GM23338 (cell line): ENCODE results near the gene GLCE. TPM values are rescaled to one million over a fixed set of nuclear protein-coding genes. Genes with fewer than 3 reads are reported as not detected.

Experiments
- ATAC-seq: fragments of 200-7000 bp; cut with Tn5 transposase; 3 replicates; pipeline ENCODE4 v1.9.1; 2020
- DNase-seq: peaks from one replicate; pipeline ENCODE4 v3.0.0-alpha.2; 2015; ENCODE audit warnings: low spot score
- H2AFZ ChIP-seq: fragments of 200-600 bp; sonication (generic); 2 replicates; pipeline ENCODE4 v1.8.0; 2016; ENCODE audit warnings: antibody characterized with exemption, mild to moderate bottlenecking, moderate library complexity
- H3F3A ChIP-seq: fragments of 200-600 bp; sonication (generic); replicated peaks from 2 replicates; pipeline ENCODE4 v1.8.0; 2017; ENCODE audit warnings: antibody characterized with exemption, mixed run types, low read depth
- H3K27ac ChIP-seq: fragments of 200-600 bp; sonication (generic); 2 replicates; pipeline ENCODE4 v1.6.1; 2016; ENCODE audit warnings: low read depth
- H3K27me3 ChIP-seq: fragments of 200-600 bp; sonication (generic); 2 replicates; pipeline ENCODE4 v1.8.0; 2016; ENCODE audit warnings: mild to moderate bottlenecking, mixed run types, moderate library complexity; ENCODE audit not compliant: insufficient read depth
- H3K36me3 ChIP-seq: fragments of 200-600 bp; sonication (generic); 2 replicates; pipeline ENCODE4 v1.8.0; 2016; ENCODE audit warnings: mild to moderate bottlenecking; ENCODE audit not compliant: insufficient read depth
- H3K4me1 ChIP-seq: fragments of 200-600 bp; sonication (generic); 2 replicates; pipeline ENCODE4 v1.8.0; 2016; ENCODE audit warnings: mild to moderate bottlenecking, moderate library complexity; ENCODE audit not compliant: insufficient read depth
- H3K4me2 ChIP-seq: fragments of 200-600 bp; sonication (generic); 2 replicates; pipeline ENCODE4 v1.7.1; 2017; ENCODE audit warnings: mixed run types
- H3K4me3 ChIP-seq: fragments of 200-600 bp; sonication (generic); 2 replicates; pipeline ENCODE4 v1.6.1; 2016; ENCODE audit warnings: mixed run types
- H3K79me2 ChIP-seq: fragments of 200-600 bp; sonication (generic); replicated peaks from 2 replicates; pipeline ENCODE4 v1.8.0; 2017; ENCODE audit warnings: mild to moderate bottlenecking; ENCODE audit not compliant: insufficient read depth
- H3K9me2 ChIP-seq: fragments of 200-600 bp; sonication (generic); 2 replicates; pipeline ENCODE4 v1.8.0; 2017; ENCODE audit not compliant: insufficient read depth
- H4K20me1 ChIP-seq: fragments of 200-600 bp; sonication (generic); replicated peaks from 2 replicates; pipeline ENCODE4 v1.8.0; 2017; ENCODE audit warnings: mild to moderate bottlenecking; ENCODE audit not compliant: insufficient read depth
- H3K27ac Mint-ChIP-seq: 2 replicates; pipeline ENCODE4 v1.8.0; 2020; ENCODE audit warnings: inconsistent platforms, mild to moderate bottlenecking, moderate library complexity, mixed read lengths
- H3K27me3 Mint-ChIP-seq: 3 replicates; pipeline ENCODE4 v1.8.0; 2022; ENCODE audit warnings: low read depth, mild to moderate bottlenecking, moderate library complexity, mixed read lengths, inconsistent platforms; ENCODE audit not compliant: insufficient read depth, poor library complexity
- H3K36me3 Mint-ChIP-seq: 3 replicates; pipeline ENCODE4 v1.8.0; 2021; ENCODE audit warnings: low read depth, mild to moderate bottlenecking, inconsistent platforms, moderate library complexity, mixed read lengths
- H3K4me1 Mint-ChIP-seq: 3 replicates; pipeline ENCODE4 v1.8.0; 2020; ENCODE audit warnings: mild to moderate bottlenecking, inconsistent platforms, mixed read lengths
- H3K4me3 Mint-ChIP-seq: 3 replicates; pipeline ENCODE4 v1.8.0; 2021; ENCODE audit warnings: moderate library complexity, mild to moderate bottlenecking, inconsistent platforms, mixed read lengths
- H3K9me3 Mint-ChIP-seq: 3 replicates; pipeline ENCODE4 v1.8.0; 2020; ENCODE audit warnings: moderate library complexity, mild to moderate bottlenecking, inconsistent platforms, mixed read lengths
- CREB1 ChIP-seq: fragments of 250-450 bp; sonication (Bioruptor Pico); IDR thresholded peaks from 2 replicates; pipeline ENCODE4 v1.5.0; 2020; ENCODE audit warnings: low read depth, mild to moderate bottlenecking, moderate library complexity
- EZH2 ChIP-seq: fragments of 200-600 bp; sonication (generic); IDR thresholded peaks from one replicate; pipeline ENCODE4 v1.8.0; 2017; ENCODE audit warnings: antibody characterized with exemption, mild to moderate bottlenecking, low read depth; ENCODE audit not compliant: unreplicated experiment
- EZH2phosphoT487 ChIP-seq: fragments of 200-600 bp; sonication (generic); IDR thresholded peaks from one replicate; pipeline ENCODE4 v1.8.1; 2018; ENCODE audit warnings: antibody characterized with exemption; ENCODE audit not compliant: unreplicated experiment
- JUNB ChIP-seq: IDR thresholded peaks from one replicate; pipeline ENCODE4 v1.6.1; 2016; ENCODE audit warnings: antibody characterized with exemption; ENCODE audit not compliant: unreplicated experiment
- NANOG ChIP-seq: IDR thresholded peaks from 2 replicates; pipeline ENCODE4 v1.6.1; 2016; ENCODE audit warnings: antibody characterized with exemption, borderline replicate concordance
- POLR2AphosphoS5 ChIP-seq: IDR thresholded peaks from 2 replicates; pipeline ENCODE4 v1.6.1; 2016; ENCODE audit warnings: antibody characterized with exemption, low read depth
- STAT1 ChIP-seq: IDR thresholded peaks from one replicate; pipeline ENCODE4 v1.6.1; 2016; ENCODE audit warnings: antibody characterized with exemption; ENCODE audit not compliant: unreplicated experiment
- ZNF114 ChIP-seq: fragments of 250-450 bp; sonication (Bioruptor Pico); IDR thresholded peaks from 2 replicates; pipeline ENCODE4 v1.5.0; 2020; ENCODE audit warnings: mild to moderate bottlenecking, moderate library complexity
- ZNF331 ChIP-seq: fragments of 250-450 bp; sonication (Bioruptor Pico); IDR thresholded peaks from 2 replicates; pipeline ENCODE4 v1.5.0; 2020; ENCODE audit warnings: low read depth, mild to moderate bottlenecking, moderate library complexity
- polyA plus RNA-seq: library from polyadenylated mRNA; unstranded; fragments of >200 nt; fragmentation: Nextera tagmentation; extraction: Ambion mirVana; gene quantifications from 2 replicates; pipeline ENCODE4 v1.2.1, GENCODE V29; 2016
- total RNA-seq: library from RNA; depleted of rRNA; stranded (reverse); fragments of >200 nt; shearing (Covaris generic); gene quantifications from 2 replicates; pipeline ENCODE4 v1.2.3, GENCODE V29; 2014
- TF ChIP-seq, protein P1 (sequence below): IDR thresholded peaks from 2 replicates; pipeline ENCODE4 v1.6.1; 2016; ENCODE audit warnings: antibody characterized with exemption
- TF ChIP-seq, protein P2 (sequence below), 2 experiments: fragments of 200-600 bp in 1 of 2; sonication (generic) in 1 of 2; conservative IDR thresholded peaks; 2 replicates each; pipeline versions ENCODE4 v1.5.1 to v1.6.1; 2016 to 2017; ENCODE audit warnings: antibody characterized with exemption in 2 of 2, low read depth in 2 of 2, mild to moderate bottlenecking in 2 of 2, moderate library complexity in 1 of 2
- TF ChIP-seq, protein P3 (sequence below): fragments of 250-450 bp; sonication (Bioruptor Pico); IDR thresholded peaks from 2 replicates; pipeline ENCODE4 v1.5.0; 2020; ENCODE audit warnings: mild to moderate bottlenecking, moderate library complexity
- TF ChIP-seq, protein P4 (sequence below): IDR thresholded peaks from one replicate; pipeline ENCODE4 v1.6.1; 2018; ENCODE audit warnings: antibody characterized with exemption; ENCODE audit not compliant: unreplicated experiment

The GLCE gene
- total and polyA plus RNA-seq, 2 experiments from 2014 or later = 7.5 to 15.5 TPM

DNA sequence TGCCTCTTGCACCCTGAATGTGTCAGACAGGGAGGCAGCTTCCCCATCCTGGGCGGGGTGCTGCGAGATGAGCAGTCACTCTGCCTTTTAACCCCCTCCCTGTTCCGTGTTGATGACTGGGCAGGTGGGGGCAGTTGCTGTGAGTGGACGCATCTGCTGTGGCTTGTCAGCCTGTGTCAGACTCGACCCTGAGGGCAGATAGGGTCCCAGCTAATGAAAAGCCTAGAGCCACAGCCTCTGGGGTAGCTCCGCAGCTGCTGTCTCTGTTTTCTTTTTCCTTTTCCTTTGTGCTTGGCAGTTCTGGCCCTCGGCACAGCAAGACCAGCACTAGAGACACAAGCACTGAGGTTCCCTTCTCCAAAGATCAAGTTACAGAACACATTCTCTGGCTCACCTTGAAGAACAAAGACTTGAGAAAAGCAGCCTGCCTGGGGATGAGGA is 43.0 kb upstream of the GLCE start:
- H3K36me3 Mint-ChIP-seq = no peaks in the 10 kb centered on the region
- Histone ChIP-seq H4K20me1 (no peaks in the 10 kb centered on the region), H3K9me2 (no peaks in the 10 kb centered on the region), H3K79me2 (no peaks in the 10 kb centered on the region), H3F3A (peaks cover 22% of the 10 kb centered on the region), H3K27ac (no peak overlapping the region), H3K4me1 (peaks cover 59% of the 10 kb centered on the region), H3K36me3 (no peaks in the 10 kb centered on the region), H3K4me2 (peak overlapping the region; percentile 48), H2AFZ (no peak overlapping the region), H3K27me3 (peaks cover 76% of the 10 kb centered on the region), H3K4me3 (peak overlapping the region; percentile 41)
- DNase-seq = peak; percentile 87
- ATAC-seq = peak; percentile 76
- TF ChIP-seq STAT1 = no peak
- TF ChIP-seq, protein P1, sequence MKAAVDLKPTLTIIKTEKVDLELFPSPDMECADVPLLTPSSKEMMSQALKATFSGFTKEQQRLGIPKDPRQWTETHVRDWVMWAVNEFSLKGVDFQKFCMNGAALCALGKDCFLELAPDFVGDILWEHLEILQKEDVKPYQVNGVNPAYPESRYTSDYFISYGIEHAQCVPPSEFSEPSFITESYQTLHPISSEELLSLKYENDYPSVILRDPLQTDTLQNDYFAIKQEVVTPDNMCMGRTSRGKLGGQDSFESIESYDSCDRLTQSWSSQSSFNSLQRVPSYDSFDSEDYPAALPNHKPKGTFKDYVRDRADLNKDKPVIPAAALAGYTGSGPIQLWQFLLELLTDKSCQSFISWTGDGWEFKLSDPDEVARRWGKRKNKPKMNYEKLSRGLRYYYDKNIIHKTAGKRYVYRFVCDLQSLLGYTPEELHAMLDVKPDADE = no peak
- TF ChIP-seq NANOG = no peak
- TF ChIP-seq, protein P2, sequence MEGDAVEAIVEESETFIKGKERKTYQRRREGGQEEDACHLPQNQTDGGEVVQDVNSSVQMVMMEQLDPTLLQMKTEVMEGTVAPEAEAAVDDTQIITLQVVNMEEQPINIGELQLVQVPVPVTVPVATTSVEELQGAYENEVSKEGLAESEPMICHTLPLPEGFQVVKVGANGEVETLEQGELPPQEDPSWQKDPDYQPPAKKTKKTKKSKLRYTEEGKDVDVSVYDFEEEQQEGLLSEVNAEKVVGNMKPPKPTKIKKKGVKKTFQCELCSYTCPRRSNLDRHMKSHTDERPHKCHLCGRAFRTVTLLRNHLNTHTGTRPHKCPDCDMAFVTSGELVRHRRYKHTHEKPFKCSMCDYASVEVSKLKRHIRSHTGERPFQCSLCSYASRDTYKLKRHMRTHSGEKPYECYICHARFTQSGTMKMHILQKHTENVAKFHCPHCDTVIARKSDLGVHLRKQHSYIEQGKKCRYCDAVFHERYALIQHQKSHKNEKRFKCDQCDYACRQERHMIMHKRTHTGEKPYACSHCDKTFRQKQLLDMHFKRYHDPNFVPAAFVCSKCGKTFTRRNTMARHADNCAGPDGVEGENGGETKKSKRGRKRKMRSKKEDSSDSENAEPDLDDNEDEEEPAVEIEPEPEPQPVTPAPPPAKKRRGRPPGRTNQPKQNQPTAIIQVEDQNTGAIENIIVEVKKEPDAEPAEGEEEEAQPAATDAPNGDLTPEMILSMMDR (conservative IDR thresholded peaks at IDR 0.05; ENCODE audit: low read depth in 2 of 2) = no peak
- TF ChIP-seq JUNB = no peak
- no peak for TF ChIP-seq POLR2AphosphoS5
- TF ChIP-seq EZH2phosphoT487 = no peak
- no peak for TF ChIP-seq ZNF114 (CRISPR knock-in tag)
- TF ChIP-seq ZNF331 (CRISPR knock-in tag) = no peak
- no peak for TF ChIP-seq EZH2
- TF ChIP-seq, protein P3, sequence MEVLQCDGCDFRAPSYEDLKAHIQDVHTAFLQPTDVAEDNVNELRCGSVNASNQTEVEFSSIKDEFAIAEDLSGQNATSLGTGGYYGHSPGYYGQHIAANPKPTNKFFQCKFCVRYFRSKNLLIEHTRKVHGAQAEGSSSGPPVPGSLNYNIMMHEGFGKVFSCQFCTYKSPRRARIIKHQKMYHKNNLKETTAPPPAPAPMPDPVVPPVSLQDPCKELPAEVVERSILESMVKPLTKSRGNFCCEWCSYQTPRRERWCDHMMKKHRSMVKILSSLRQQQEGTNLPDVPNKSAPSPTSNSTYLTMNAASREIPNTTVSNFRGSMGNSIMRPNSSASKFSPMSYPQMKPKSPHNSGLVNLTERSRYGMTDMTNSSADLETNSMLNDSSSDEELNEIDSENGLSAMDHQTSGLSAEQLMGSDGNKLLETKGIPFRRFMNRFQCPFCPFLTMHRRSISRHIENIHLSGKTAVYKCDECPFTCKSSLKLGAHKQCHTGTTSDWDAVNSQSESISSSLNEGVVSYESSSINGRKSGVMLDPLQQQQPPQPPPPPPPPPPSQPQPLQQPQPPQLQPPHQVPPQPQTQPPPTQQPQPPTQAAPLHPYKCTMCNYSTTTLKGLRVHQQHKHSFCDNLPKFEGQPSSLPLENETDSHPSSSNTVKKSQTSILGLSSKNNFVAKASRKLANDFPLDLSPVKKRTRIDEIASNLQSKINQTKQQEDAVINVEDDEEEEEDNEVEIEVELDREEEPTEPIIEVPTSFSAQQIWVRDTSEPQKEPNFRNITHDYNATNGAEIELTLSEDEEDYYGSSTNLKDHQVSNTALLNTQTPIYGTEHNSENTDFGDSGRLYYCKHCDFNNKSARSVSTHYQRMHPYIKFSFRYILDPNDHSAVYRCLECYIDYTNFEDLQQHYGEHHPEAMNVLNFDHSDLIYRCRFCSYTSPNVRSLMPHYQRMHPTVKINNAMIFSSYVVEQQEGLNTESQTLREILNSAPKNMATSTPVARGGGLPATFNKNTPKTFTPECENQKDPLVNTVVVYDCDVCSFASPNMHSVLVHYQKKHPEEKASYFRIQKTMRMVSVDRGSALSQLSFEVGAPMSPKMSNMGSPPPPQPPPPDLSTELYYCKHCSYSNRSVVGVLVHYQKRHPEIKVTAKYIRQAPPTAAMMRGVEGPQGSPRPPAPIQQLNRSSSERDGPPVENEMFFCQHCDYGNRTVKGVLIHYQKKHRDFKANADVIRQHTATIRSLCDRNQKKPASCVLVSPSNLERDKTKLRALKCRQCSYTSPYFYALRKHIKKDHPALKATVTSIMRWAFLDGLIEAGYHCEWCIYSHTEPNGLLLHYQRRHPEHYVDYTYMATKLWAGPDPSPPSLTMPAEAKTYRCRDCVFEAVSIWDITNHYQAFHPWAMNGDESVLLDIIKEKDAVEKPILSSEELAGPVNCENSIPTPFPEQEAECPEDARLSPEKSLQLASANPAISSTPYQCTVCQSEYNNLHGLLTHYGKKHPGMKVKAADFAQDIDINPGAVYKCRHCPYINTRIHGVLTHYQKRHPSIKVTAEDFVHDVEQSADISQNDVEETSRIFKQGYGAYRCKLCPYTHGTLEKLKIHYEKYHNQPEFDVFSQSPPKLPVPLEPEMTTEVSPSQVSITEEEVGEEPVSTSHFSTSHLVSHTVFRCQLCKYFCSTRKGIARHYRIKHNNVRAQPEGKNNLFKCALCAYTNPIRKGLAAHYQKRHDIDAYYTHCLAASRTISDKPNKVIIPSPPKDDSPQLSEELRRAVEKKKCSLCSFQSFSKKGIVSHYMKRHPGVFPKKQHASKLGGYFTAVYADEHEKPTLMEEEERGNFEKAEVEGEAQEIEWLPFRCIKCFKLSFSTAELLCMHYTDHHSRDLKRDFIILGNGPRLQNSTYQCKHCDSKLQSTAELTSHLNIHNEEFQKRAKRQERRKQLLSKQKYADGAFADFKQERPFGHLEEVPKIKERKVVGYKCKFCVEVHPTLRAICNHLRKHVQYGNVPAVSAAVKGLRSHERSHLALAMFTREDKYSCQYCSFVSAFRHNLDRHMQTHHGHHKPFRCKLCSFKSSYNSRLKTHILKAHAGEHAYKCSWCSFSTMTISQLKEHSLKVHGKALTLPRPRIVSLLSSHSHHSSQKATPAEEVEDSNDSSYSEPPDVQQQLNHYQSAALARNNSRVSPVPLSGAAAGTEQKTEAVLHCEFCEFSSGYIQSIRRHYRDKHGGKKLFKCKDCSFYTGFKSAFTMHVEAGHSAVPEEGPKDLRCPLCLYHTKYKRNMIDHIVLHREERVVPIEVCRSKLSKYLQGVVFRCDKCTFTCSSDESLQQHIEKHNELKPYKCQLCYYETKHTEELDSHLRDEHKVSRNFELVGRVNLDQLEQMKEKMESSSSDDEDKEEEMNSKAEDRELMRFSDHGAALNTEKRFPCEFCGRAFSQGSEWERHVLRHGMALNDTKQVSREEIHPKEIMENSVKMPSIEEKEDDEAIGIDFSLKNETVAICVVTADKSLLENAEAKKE (CRISPR knock-in tag) = no peak
- no peak for TF ChIP-seq CREB1 (CRISPR knock-in tag)
- TF ChIP-seq, protein P4, sequence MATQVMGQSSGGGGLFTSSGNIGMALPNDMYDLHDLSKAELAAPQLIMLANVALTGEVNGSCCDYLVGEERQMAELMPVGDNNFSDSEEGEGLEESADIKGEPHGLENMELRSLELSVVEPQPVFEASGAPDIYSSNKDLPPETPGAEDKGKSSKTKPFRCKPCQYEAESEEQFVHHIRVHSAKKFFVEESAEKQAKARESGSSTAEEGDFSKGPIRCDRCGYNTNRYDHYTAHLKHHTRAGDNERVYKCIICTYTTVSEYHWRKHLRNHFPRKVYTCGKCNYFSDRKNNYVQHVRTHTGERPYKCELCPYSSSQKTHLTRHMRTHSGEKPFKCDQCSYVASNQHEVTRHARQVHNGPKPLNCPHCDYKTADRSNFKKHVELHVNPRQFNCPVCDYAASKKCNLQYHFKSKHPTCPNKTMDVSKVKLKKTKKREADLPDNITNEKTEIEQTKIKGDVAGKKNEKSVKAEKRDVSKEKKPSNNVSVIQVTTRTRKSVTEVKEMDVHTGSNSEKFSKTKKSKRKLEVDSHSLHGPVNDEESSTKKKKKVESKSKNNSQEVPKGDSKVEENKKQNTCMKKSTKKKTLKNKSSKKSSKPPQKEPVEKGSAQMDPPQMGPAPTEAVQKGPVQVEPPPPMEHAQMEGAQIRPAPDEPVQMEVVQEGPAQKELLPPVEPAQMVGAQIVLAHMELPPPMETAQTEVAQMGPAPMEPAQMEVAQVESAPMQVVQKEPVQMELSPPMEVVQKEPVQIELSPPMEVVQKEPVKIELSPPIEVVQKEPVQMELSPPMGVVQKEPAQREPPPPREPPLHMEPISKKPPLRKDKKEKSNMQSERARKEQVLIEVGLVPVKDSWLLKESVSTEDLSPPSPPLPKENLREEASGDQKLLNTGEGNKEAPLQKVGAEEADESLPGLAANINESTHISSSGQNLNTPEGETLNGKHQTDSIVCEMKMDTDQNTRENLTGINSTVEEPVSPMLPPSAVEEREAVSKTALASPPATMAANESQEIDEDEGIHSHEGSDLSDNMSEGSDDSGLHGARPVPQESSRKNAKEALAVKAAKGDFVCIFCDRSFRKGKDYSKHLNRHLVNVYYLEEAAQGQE = no peak
- peak overlapping the region; percentile 48 for H3K4me3 Mint-ChIP-seq
- peaks cover 72% of the 10 kb centered on the region for H3K4me1 Mint-ChIP-seq
- peaks cover 64% of the 10 kb centered on the region for H3K27me3 Mint-ChIP-seq
- H3K27ac Mint-ChIP-seq = peak overlapping the region; percentile 18; the same call in 1 of the 2 replicates
- H3K9me3 Mint-ChIP-seq = no peaks in the 10 kb centered on the region; the same call in 2 of the 3 replicates
